ENCODE results near the gene FAM107B.

GRCh38 chr10:14574291-14574690 is 200.4 kb downstream of the FAM107B start:
- TF ChIP-seq ZNF565 (CRISPR knock-in tag; conservative IDR thresholded peaks at IDR 0.05; ENCODE audit: low read depth) (no peak), PATZ1 (CRISPR knock-in tag; IDR thresholded peaks at IDR 0.05; ENCODE audit: borderline replicate concordance) (no peak), ZFP3 (CRISPR knock-in tag; IDR thresholded peaks at IDR 0.05) (no peak), RARB (CRISPR knock-in tag; IDR thresholded peaks at IDR 0.05) (no peak), ISL1 (CRISPR knock-in tag; IDR thresholded peaks at IDR 0.05) (no peak), SNAI2 (CRISPR knock-in tag; IDR thresholded peaks at IDR 0.05) (no peak), OSR1 (CRISPR knock-in tag; IDR thresholded peaks at IDR 0.05) (no peak), BACH2 (CRISPR knock-in tag; IDR thresholded peaks at IDR 0.05; ENCODE audit: borderline replicate concordance) (no peak), ZFP30 (CRISPR knock-in tag; IDR thresholded peaks at IDR 0.05) (no peak), CSDC2 (CRISPR knock-in tag; IDR thresholded peaks at IDR 0.05) (no peak), ARNTL (CRISPR knock-in tag; IDR thresholded peaks at IDR 0.05; ENCODE audit: borderline replicate concordance, low read depth) (no peak)

All from SK-N-SH treated with all-trans-retinoic acid at 6 μM for 48 hours (cell line).